Astrocyte of the hippocampus (primary cell): ENCODE results near the gene CELF2.
"Not testable (repeated sequence)": the region's sequence is repeated elsewhere in the genome, so short reads cannot be mapped to it uniquely, and the experiment has no call there.

Experiments used
- DNase-seq: peaks from one replicate; pipeline ENCODE4 v3.0.0; 2011; ENCODE audit warnings: low read depth, low spot score

The CELF2 gene

DNA sequence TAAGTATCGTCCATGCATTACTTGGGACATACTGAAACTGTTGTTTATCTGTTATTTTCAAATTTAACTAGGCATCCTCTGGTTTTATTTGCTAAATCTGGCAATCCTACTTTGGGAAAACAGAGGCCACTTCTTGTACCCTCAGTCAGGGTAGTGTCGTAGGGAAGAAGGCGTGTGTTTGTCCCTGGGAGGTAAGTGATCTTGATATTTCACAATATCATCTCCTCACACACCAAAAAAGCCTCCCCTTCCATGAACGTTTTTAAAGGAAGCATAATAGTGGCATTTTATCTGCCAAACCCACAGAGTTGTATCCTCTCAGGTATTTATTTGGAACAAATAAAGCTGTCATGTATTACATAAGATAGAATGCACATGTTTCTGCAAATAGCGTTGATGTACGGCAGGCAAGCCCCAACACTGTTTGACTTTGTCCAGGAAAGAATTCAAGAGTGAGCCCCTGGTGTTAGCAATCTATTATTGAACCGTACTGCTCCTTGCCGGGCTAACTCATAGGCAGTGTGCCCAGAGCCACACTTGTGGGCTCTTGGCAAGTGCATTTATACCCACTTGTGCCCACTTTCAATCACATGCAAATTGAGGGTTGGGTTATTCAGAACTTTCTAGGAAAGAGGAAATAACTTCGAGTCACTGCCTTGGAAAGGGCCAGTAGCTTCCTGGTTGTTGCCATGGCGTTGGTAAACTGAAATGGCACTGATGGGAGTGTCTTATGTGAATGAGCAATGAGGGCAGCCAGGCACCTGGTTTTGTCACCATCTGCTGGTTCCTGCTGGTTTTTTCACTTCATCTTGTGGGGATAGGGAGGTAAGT is 327.8 kb downstream of the CELF2 start:
- DNase-seq: peak; percentile 49

GRCh38 chr10:11347580-11347979 is 329.9 kb downstream of the CELF2 start:
- not testable (repeated sequence) for DNase-seq

GRCh38 chr10:11351801-11352200 is 334.1 kb downstream of the CELF2 start:
- no peak for DNase-seq

GRCh38 chr10:11353006-11353896 is 335.6 kb downstream of the CELF2 start:
- no peak for DNase-seq

GRCh38 chr10:11354823-11355222 is 337.2 kb downstream of the CELF2 start:
- no peak for DNase-seq

DNA sequence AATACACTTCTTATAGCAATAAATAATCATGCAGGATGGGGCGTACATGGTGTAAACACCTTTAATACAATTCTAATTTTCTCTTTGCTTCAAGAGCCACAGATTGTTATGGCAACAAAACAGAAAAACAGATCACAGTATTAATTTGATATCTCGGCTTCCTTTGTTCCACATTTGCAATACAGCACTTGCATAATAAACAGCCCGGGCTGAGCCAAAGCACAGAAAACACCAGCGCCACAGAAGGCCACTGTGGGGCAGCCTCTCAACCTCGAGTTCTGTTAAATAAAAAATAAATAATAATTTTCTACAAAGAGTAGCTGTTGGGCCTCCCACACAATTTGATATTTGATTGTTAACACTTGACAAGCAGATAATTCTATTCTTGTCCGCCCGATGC is 337.9 kb downstream of the CELF2 start:
- DNase-seq: no peak

GRCh38 chr10:11357439-11357838 is 339.8 kb downstream of the CELF2 start:
- no peak for DNase-seq

GRCh38 chr10:11358011-11358410 is 340.3 kb downstream of the CELF2 start:
- no peak for DNase-seq

- no peak for DNase-seq
These were observed 341.4 kb downstream of the CELF2 start for GRCh38 chr10:11358923-11359575.

- DNase-seq: no peak
These were observed 342.2 kb downstream of the CELF2 start for GRCh38 chr10:11359869-11360268.

- DNase-seq: no peak
These were observed 345.8 kb downstream of the CELF2 start for GRCh38 chr10:11363497-11363896.

- no peak for DNase-seq
These were observed 346.6 kb downstream of the CELF2 start for GRCh38 chr10:11364241-11364640.

DNA sequence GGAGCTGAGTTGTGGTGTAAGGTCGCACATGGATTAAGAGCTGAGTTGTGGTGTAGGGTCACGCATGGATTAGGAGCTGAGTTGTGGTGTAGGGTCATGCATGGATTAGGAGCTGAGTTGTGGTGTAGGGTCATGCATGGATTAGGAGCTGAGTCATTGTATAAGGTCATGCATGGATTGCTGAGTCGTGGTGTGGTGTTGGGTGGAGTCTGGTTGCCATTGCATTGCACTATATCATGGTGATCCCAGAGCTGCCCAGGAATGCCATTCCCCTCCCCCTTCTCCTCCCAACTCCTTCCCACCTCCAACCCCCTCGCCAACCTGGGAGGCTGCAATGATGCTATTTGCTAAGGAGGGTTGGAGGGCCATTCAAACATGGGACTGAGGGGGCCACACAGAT is 349.2 kb downstream of the CELF2 start:
- DNase-seq: not testable (repeated sequence)

DNA sequence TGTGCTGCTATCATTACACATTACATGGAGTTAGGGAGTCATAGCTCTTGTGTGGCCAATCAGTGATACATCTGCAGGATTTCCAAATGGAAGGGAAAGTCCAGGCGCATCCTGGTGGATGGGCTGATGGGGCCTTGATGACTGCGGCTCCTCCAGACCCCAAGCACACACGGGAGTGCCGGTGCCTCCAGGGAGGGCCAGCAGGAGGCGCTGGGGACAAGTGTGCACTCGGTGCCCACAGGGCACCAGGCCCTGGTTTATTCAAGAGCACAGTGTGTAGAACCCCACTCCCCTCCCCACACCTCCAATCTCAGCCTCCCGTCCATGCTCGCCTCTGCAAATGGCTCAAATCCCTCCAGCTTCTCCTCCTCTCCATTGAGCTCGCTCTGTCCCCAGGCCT is 349.8 kb downstream of the CELF2 start:
- no peak for DNase-seq

DNA sequence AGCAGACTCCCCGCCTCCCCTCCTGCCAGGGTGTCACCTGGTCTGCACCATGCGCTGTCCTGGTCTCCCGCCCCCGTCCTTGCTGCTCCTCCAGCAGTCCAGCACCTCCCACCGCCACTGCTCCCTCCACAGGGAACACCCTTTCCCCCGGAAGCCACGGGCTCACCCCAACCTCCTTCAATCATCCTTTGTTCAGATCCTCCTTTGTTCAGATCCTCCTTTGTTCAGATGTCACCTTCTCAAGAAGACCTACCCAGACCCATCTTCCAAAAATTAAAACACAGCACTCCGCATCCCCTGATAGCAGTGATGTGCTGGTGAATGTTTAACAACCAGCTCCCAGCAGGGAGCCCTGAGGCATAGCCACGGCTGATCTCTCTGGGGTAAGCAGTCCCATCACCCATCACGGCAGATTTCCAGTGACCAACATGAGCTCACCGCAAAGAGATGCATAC is 356.1 kb downstream of the CELF2 start:
- peak; percentile 63 for DNase-seq

GRCh38 chr10:11377267-11377666 is 359.6 kb downstream of the CELF2 start:
- DNase-seq: no peak

- no peak for DNase-seq
These were observed 361.2 kb downstream of the CELF2 start for GRCh38 chr10:11378835-11379234.

- DNase-seq: no peak
These were observed 362.1 kb downstream of the CELF2 start for GRCh38 chr10:11379771-11380170.

DNA sequence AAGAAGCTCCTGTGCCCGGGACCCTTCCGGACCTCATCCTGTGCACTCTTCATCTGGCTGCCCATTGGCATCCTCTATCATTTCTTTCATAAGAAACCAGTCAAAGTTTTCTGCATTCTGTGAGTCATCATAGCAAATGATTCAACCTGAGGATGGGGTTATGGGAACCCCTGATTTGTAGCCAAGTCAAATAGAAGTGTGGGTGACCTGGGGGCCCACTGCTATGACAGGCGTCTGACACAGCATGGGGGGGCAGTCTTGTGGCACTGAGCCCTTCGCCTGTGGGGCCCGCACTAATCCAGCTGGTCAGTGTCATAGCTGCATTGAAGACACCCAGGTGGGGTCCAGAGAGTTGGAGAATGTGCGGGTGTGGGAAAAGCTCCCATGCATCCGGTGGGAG is 363.4 kb downstream of the CELF2 start:
- no peak for DNase-seq

DNA sequence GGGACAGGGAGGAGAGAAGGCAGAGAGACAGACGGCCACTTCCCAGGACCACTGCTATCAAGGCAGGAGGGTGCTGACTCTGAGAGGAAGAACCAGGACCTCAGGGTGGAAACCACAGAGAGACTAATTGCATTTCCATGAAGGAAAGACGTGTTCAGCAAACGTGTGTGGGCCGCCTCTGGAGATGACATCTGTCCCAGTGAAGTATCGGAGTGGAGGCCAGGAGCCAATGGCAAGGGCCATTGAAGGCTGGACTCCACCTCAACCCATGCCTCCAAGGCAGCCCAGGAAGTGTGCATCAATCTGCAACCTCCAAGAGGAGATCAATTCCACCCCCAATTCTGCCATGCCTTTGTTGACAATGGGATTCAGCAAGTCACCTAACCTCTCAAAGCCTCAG is 363.8 kb downstream of the CELF2 start:
- DNase-seq: no peak

GRCh38 chr10:11382187-11382586 is 364.5 kb downstream of the CELF2 start:
- DNase-seq: no peak

GRCh38 chr10:11386044-11386443 is 368.4 kb downstream of the CELF2 start:
- DNase-seq: no peak
